ENCODE measurements around the gene PIP4P1. TPM values are rescaled to one million over a fixed set of nuclear protein-coding genes. Genes with fewer than 3 reads are reported as not detected.

The PIP4P1 gene
- total RNA-seq, 1 donor from 2014 or later = 23.4 TPM

- peak; percentile 26 to 38 for DNase-seq (ENCODE audit: low read depth in 2 of 2)
These were observed 48.8 kb downstream of the PIP4P1 start for GRCh38 chr14:20412411-20412810.

GRCh38 chr14:20409226-20409625, 52.0 kb downstream of the PIP4P1 start:
- no peak for DNase-seq (ENCODE audit: low read depth in 2 of 2)

Other genes starting within 250 kb of the PIP4P1 start
- gene OR11H6, start 237.7 kb downstream of the PIP4P1 start, total RNA-seq = not detected in 2 replicates
- gene OR11H7, start 232.5 kb downstream of the PIP4P1 start, total RNA-seq = not detected in 2 replicates
- gene OR11H4, start 222.1 kb downstream of the PIP4P1 start, total RNA-seq = not detected in 2 replicates
- gene TTC5, start 155.5 kb downstream of the PIP4P1 start, total RNA-seq = 12.6 and 21.0 TPM in 2 replicates
- gene CCNB1IP1, start 128.2 kb downstream of the PIP4P1 start, total RNA-seq = 30.6 and 30.9 TPM in 2 replicates
- gene PARP2, start 117.8 kb downstream of the PIP4P1 start, total RNA-seq = 3.9 and 4.6 TPM in 2 replicates
- 21.4 and 30.4 TPM in 2 replicates for gene TEP1, start 47.9 kb downstream of the PIP4P1 start, total RNA-seq
- gene KLHL33, start 25.3 kb downstream of the PIP4P1 start, total RNA-seq = under 0.01 TPM in 2 replicates
- 47.3 and 48.0 TPM in 2 replicates for gene OSGEP, start 6.6 kb downstream of the PIP4P1 start, total RNA-seq
- 61.1 and 73.4 TPM in 2 replicates for gene APEX1, start 6.2 kb downstream of the PIP4P1 start, total RNA-seq
- gene PNP, start 8.0 kb upstream of the PIP4P1 start, total RNA-seq = 193 and 227 TPM in 2 replicates
- not detected in 2 replicates for gene RNASE10, start 44.1 kb upstream of the PIP4P1 start, total RNA-seq
- gene RNASE9, start 99.6 kb upstream of the PIP4P1 start, total RNA-seq = not detected in 2 replicates
- not detected in 2 replicates for gene RNASE11, start 126.6 kb upstream of the PIP4P1 start, total RNA-seq
- gene RNASE12, start 129.9 kb upstream of the PIP4P1 start, total RNA-seq = not detected in 2 replicates
- not detected in 2 replicates for gene OR6S1, start 180.3 kb upstream of the PIP4P1 start, total RNA-seq
- gene RNASE4, start 223.1 kb upstream of the PIP4P1 start, total RNA-seq = 10.5 and 12.4 TPM in 2 replicates
- gene ANG, start 227.3 kb upstream of the PIP4P1 start, total RNA-seq = 5.2 and 7.2 TPM in 2 replicates

Measured in lung microvascular endothelial cell (primary cell).